Stimulated activated CD4-positive, alpha-beta T cell treated with anti-CD3 and anti-CD28 coated beads, Interleukin-1b, Interleukin-23, amount 100 ng/mL, for 4 hours (primary cell): ENCODE measurements around the gene PDLIM5.
"Not testable (repeated sequence)": the region's sequence is repeated elsewhere in the genome, so short reads cannot be mapped to it uniquely, and the experiment has no call there.

Experiments
- DNase-seq, 2 donors: peaks; one replicate each; pipeline ENCODE4 v3.0.0-alpha.2; 2020; ENCODE audit warnings: low read depth in 2 of 2

The PDLIM5 gene

GRCh38 chr4:94527556-94528233 lies 76.0 kb downstream of the PDLIM5 start:
- no peak for DNase-seq

DNA sequence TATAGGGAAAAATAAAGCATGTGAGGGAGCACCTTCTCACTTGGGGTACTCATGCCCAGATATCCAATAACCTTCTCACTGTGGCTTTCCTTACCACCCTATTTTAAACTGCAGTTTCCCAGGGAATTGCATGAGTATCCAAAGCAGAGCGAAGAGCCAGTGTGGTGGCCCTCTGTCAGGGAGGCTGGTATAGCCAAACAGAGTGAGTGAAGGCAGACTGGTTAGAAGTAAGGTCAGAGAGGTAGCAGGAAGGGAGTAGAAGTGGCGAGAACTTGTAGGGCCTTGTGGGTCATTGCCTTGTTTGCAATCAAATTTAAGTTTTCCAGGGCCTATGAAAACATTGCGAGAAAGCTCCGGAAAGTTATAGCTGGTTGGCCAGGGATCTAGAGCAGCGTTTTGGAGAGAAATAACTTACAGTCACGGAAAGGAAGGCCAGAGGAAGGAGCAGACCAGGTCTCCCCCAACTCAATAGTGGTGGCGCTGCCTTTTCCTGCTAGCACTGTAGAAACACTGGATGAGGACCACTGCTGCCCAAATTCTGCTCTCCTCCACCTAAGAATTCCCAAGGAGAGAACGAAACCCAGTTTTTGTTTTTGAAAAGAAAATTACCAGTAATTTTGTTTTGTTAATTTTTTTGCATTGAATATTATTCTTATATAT lies 77.2 kb downstream of the PDLIM5 start:
- no peak for DNase-seq

DNA sequence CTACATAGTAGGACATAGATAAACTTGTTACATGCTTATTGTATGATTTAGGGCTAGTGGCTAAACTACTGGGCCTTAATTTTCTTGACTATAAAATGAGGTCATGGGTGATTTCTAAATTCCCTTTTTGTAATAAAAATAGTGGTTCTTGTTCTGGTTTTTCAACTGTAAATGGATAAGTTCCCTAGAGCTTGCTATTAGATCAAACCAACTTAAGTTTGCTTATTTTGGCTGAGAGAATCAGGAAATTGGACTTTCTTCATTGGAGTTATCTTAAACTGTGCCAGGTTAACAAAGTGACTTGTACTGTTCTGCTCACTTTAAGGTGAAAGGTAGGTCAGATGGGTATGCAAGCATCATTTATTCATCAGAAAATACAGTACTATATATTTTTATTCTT lies 78.3 kb downstream of the PDLIM5 start:
- no peak for DNase-seq

DNA sequence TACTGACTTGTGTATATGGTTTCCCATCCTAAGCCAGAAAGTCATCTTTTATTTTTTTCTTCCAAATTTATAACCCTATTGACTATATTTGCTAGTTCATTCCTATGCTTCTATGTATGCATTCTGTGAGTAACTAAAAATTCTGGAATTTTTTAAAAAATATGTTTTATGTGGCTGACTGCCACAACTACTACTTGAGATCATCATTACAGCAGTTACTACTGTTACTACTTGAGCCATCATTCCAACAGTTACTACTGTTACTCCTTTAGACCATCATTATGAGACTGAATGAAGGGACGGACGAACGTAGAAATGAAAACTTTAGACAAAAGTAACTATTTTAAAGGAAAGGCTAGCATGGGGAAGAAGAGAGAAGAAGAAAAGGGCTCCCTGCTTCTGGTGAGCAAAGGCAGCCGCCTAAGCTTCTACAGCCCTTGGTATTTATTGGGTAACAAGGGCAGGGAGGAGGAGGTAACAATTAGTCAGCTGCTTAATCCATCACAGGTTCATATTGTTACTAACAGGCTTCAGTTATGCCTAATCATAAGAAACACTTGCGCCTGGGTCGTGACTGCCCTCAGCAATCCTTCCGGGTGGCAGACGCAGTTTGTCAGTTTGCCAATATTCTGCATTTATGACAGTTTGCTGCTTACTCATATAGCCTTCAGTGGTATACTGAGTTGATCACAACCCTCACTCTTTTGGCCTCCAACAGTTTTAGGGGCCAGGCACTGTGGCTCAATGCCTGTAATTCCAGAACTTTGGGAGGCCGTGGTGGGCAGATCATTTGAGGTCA lies 80.4 kb downstream of the PDLIM5 start:
- DNase-seq: no peak

- no peak for DNase-seq
Measured at GRCh38 chr4:94533405-94534223, 81.9 kb downstream of the PDLIM5 start.

DNA sequence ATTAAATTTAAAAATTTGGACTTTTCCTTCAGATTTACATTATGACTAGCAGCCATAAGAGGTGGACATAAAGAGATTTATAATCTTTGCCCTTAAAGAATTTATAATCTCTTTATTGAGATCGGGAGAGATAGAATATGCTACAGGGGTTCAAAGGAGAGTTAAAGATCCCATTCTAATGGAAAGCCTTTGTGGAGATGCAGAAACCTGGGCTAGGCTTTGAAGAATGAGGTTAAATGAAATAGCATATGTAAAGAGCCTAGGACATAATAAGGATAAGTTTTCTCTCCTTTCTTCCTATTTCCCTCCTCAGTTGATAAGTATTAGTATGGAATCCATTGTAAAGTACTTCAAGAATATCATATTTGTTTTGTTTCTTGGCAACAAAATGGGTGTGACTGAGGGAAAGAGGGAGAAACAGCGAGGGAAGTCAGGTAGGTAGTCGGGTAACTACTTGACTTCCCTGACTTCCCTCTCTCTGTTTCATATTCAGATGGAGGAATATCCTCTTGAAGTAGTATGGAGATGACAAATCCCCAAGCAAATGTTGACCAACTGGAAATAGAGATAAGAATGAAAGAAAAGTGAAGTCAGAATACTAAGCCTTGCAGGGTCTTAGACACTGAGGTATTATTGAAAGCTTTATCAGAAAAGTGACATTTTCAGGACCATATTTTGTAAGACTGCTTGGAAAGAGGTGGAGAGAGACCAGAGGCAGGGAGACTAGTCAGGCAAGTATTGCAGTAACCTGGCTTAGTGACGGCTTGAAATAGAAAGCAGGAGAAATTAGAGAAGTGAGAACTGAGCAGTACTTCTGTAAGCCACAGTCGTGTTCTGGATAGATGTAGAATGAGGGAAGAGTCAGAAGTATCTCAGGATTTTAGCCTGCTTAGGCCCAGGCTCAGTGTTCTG lies 82.9 kb downstream of the PDLIM5 start:
- no peak for DNase-seq

DNA sequence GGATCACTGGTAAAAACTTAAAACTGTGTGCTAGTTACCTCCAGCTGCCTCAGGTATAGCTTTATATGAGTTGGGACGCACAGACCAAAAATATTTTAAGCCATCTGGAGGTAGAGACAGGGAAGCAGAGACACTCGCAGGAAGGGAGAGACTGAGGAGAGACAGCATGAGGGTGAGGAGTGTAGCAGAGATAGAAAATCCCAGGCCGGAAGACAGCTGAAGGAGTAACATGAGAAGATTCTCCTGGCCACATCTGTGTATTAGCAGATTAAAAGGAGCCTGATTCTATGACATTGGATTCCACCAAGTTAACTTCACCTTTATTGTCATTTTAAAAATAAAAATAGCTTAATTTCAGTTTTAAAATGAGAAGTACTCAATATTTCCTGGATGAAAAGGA lies 84.3 kb downstream of the PDLIM5 start:
- DNase-seq: no peak

DNA sequence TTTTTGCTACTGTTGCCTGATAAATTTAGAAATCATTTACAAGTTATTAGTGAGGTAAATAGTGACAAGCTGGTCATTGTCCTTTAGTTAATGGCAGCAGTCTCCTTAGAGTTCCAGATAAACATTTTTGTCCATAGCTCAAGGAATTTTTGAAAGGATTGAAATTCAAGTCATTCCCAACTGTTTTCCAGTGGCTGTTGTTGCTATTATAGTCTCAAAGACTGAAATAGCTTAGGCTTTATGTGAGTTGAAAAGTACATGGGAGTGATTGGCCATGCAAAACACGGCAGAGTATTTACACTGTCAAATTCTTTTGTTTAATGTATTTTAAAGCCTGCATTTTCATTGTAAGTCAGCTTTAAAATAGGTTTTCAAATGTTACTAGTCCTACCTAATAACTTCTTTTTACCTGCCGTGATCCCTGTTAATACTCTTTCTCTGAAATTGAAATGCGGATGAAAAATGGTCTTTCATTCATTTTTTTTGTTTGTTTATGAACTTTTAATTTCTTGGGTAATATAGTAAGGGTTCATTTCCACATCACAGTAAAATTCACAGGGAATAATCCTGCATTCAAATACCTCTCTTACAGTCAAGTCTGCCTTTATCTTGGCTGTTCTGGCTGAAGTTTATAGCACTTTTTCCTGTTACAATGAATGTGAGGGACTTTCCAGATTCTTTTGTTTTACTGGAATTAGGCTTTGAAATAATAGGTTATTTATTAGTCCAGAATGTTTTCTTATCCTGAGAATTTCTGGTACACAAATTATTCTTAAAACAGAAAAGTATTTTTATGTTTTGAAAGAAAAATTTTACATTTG lies 85.1 kb downstream of the PDLIM5 start:
- no peak for DNase-seq

DNA sequence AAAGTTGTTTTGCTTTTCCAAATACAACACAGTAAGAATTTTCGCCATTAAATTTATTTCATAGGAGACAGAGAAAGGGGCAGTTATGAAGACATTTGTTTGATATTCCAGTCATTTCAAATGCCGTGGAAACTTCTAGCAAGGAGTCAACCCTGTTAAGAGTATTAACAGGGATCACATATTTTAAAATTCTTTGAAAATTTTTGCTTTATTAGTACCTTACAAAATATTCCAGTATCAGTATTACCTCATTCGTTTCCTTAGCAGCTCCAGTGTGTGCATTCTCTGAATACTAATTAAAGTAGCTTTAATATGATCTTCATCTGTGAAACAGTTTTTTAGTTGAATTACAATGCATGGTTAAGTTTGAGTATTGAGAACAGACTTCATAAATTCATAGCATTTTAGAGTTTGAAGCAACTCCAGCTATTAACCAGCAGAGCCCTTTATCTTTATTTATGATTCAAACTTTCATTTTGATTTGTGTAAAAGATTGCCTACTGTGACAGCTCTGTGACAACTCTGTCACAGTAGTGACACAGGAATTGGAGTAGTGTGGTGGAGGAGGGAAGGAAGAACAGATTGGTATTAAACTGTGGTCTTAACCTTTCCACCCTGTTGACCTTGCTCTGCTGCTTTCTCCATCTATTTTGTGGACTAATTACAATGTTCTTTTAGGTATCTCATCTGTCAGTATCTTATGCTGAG lies 86.3 kb downstream of the PDLIM5 start:
- no peak for DNase-seq

DNA sequence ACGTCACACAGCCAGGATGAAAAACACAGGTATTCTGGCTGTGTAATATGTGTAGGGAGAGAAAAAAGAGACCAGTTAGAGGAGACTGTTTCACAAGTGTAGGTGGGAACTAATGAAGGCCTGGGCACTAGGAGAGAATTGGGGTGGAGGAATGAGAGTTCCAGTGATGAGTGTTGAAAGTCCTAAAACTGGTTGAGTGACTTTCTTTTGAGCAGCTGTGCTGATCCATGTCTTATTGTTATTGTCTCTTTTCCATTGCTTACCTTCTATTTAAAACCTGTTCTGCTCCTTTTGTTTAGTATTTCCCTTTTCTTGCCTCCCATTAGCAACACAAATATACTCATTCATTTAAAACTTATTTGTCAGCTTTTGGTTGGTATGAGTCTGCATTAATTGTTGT lies 88.7 kb downstream of the PDLIM5 start:
- DNase-seq: no peak

GRCh38 chr4:94544811-94545210 lies 93.1 kb downstream of the PDLIM5 start:
- no peak for DNase-seq

DNA sequence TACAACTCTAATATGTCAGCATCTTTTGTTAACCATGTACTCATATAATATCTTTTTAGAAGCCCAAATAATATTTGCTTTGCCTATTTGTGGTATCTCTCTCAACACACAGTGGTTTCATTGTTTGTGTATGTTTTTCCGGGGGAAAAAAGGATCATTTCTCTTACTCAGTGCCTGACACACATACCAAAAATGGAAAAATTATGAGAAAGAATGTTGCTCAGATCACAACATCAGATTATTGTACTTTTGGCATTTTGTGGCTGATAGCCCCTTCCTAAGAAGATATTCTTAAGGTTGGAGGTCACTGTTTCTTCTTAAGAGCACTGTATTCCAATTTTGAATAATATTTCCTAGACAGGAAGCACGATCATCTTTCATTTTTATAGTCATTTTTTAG lies 93.6 kb downstream of the PDLIM5 start:
- no peak for DNase-seq

GRCh38 chr4:94546949-94547348 lies 95.2 kb downstream of the PDLIM5 start:
- no peak for DNase-seq

GRCh38 chr4:94548571-94548970 lies 96.8 kb downstream of the PDLIM5 start:
- DNase-seq: no peak

DNA sequence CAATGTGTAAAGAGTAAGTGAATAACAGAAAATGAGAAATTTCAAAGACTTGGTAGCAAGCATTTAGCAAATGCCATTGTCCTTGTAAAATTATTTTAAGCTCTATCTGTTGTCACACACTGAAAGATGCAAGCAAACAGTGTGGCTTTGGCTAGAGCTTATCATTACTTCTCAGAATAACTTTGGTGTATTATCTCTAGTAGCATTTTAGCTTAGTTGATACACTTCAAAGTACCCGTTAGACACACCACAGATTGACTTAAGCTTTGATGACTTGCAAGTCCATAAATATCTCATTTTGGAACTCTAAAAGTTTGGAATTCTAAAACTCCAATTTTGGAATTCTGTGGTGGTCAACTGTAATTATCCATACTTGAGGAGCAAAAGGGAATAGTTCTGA lies 98.6 kb downstream of the PDLIM5 start:
- DNase-seq: no peak

- no peak for DNase-seq
Measured at GRCh38 chr4:94550851-94551250, 99.1 kb downstream of the PDLIM5 start.

DNA sequence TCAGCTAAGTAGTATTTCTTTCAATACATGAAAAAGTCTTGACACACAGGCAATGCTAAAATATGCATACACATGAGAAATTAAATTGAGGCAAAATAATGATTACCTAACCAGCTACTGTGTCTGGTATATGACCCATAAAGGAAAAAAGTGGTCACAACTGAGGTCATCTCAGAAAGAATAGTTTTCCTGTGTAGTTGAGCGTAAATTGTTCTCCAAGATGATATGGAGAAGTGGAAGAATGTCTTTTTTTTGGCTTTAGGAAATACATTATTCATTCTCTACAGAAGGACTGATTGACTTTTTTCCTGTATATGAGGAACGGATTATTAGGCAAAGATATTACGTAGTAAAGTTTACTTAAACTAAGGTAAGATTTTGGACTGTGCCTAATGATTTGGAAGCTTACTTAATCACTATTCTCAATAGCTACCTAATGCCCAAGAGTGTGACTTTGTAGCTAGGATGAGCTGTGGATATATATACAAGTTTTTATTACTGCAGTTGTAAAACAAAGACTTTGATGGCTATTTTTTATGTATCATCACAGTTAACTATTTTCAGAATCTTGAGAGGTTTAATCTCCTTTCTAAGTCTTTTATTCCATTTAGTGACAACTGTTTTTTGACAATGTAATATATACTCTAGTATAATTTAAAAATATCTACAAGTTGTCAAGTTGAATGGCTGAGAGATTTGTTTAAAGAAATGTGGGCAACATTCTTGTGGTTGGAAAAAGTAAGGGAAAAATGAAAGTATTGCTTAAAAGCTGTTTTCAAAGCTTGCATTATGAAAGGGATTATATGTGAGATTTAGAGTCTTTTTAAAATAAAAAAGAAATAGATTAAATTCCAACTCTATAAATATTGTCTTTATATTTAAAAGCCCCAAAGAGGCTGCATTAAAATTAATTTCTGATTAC lies 100.2 kb downstream of the PDLIM5 start:
- DNase-seq: no peak

- not testable (repeated sequence) for DNase-seq
Measured at GRCh38 chr4:94556047-94556446, 104.3 kb downstream of the PDLIM5 start.
